Keratinocyte (primary cell): ENCODE results near the gene MMD2. TPM values are rescaled to one million over a fixed set of nuclear protein-coding genes. Genes with fewer than 3 reads are reported as not detected.
A peak's percentile ranks its signal among the peaks of the same experiment; 100 is the strongest.

Experiments
- DNase-seq: peaks from one replicate; pipeline ENCODE4 v3.0.0-alpha.2; 2011; ENCODE audit warnings: low read depth, missing footprints, low spot score
- FAIRE-seq: peaks from 2 replicates; lab custom pipeline; 2011; peaks lifted over from hg19 to GRCh38; lab: Jason Lieb, UNC
- H2AFZ ChIP-seq: 2 replicates; pipeline ENCODE4 v1.6.0; 2012; ENCODE audit warnings: low read length, control low read depth, inconsistent platforms; ENCODE audit not compliant: control insufficient read depth
- H3K27ac ChIP-seq: 2 replicates; pipeline ENCODE4 v1.5.1; 2011; ENCODE audit warnings: low read length; ENCODE audit not compliant: control insufficient read depth, insufficient read depth
- H3K27me3 ChIP-seq: 3 replicates; pipeline ENCODE4 v1.6.0; 2011; ENCODE audit warnings: low read length; ENCODE audit not compliant: control insufficient read depth, insufficient read depth; ENCODE audit errors: extremely low read depth
- H3K36me3 ChIP-seq, 2 experiments: 2 replicates in 1 of 2; 3 replicates in 1 of 2; pipeline ENCODE4 v1.5.1; 2011; ENCODE audit warnings: low read length in 2 of 2, mild to moderate bottlenecking in 1 of 2; ENCODE audit not compliant: control insufficient read depth in 2 of 2, insufficient read depth in 2 of 2; ENCODE audit errors: extremely low read depth in 1 of 2
- H3K4me1 ChIP-seq: 3 replicates; pipeline ENCODE4 v1.5.1; 2011; ENCODE audit warnings: low read length; ENCODE audit not compliant: control insufficient read depth, insufficient read depth; ENCODE audit errors: extremely low read depth
- H3K4me2 ChIP-seq: 3 replicates; pipeline ENCODE4 v1.6.0; 2011; ENCODE audit warnings: low read depth, low read length; ENCODE audit not compliant: control insufficient read depth, insufficient read depth; ENCODE audit errors: extremely low read depth
- H3K4me3 ChIP-seq, 3 experiments: fragments of 200-600 bp in 1 of 3; sonication (generic) in 1 of 3; 2 replicates in 2 of 3; 3 replicates in 1 of 3; pipeline ENCODE4 v1.5.1; 2011 to 2016; ENCODE audit warnings: low read length in 3 of 3, mild to moderate bottlenecking in 3 of 3, control low read depth in 2 of 3, inconsistent platforms in 1 of 3, low read depth in 1 of 3, mixed read lengths in 1 of 3, mixed run types in 1 of 3, moderate library complexity in 1 of 3; ENCODE audit not compliant: control insufficient read depth in 2 of 3, insufficient read depth in 2 of 3; ENCODE audit errors: extremely low read depth in 1 of 3
- H3K79me2 ChIP-seq: 2 replicates; pipeline ENCODE4 v1.6.0; 2012; ENCODE audit warnings: low read length; ENCODE audit not compliant: control insufficient read depth, insufficient read depth
- H3K9ac ChIP-seq: 3 replicates; pipeline ENCODE4 v1.6.0; 2011; ENCODE audit warnings: low read length; ENCODE audit not compliant: control insufficient read depth, insufficient read depth; ENCODE audit errors: extremely low read depth
- H3K9me1 ChIP-seq: 3 replicates; pipeline ENCODE4 v1.6.0; 2011; ENCODE audit warnings: low read length; ENCODE audit not compliant: control insufficient read depth, insufficient read depth; ENCODE audit errors: extremely low read depth
- H3K9me3 ChIP-seq: 2 replicates; pipeline ENCODE4 v1.5.1; 2012; ENCODE audit warnings: low read depth, low read length; ENCODE audit not compliant: control insufficient read depth
- H4K20me1 ChIP-seq: 3 replicates; pipeline ENCODE4 v1.6.0; 2011; ENCODE audit warnings: low read length; ENCODE audit not compliant: control insufficient read depth, insufficient read depth; ENCODE audit errors: extremely low read depth
- EZH2 ChIP-seq: IDR thresholded peaks from one replicate; pipeline ENCODE4 v1.6.1; 2012; ENCODE audit warnings: inconsistent platforms, mild to moderate bottlenecking, low read length, moderate library complexity
- dilution Hi-C: fragments of 300-500 bp; cut with MboI; formaldehyde crosslinking; loops from one replicate; pipeline ENCODE4 v1.7.0; 2020; ENCODE audit warnings: low sequenced_read_pairs; ENCODE audit not compliant: extremely low pct_ligation_motif_present
- polyA plus RNA-seq, 5 experiments: library from polyadenylated mRNA; depleted of rRNA in 3 of 5; stranded (reverse) in 3 of 5; stranded (forward) in 1 of 5; unstranded in 1 of 5; fragments of >200 nt; gene quantifications; 1 replicate in 1 of 5; 2 replicates in 3 of 5; 3 replicates in 1 of 5; pipeline versions ENCODE4 v1.2.1 to v1.2.3, GENCODE V29; 2011 to 2012; ENCODE audit warnings: missing spikeins in 2 of 5, low read depth in 1 of 5, low replicate concordance in 1 of 5
- TF ChIP-seq, protein P1 (sequence below), 3 experiments: IDR thresholded peaks in 1 of 3; conservative IDR thresholded peaks in 1 of 3; optimal IDR thresholded peaks in 1 of 3; 2 replicates in 2 of 3; 3 replicates in 1 of 3; pipeline versions ENCODE3 to v1.5.1; 2011; ENCODE audit warnings: low read length in 3 of 3, mild to moderate bottlenecking in 3 of 3, moderate library complexity in 2 of 3, control low read depth in 1 of 3, inconsistent platforms in 1 of 3; ENCODE audit not compliant: insufficient read depth in 2 of 3; ENCODE audit errors: extremely low read depth in 1 of 3

MMD2 gene
- polyA plus RNA-seq, 1 donor (not counting 4 experiments of a cell fraction or from before 2014, with no cell fraction given), result not detected

DNA sequence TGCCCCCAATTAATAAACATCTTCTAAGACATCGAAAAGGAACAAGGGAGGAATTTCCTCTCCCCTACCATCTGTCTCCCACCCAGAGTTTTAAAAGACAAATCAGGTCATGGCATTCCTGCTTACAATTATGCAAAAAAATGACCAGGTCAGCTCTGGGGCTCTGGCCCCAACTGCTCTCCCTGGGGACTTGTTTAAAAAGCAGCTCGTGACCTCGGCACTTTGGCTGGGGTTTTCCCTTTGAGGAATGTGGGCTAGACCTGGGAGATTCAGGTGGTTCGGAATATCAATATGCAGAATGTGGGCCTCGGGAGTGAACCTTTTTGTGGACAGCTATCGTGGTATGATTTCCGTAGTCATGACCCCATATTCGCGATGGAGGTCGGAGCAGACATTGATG lies 74.8 kb downstream of the MMD2 start:
- no peaks in the 10 kb centered on the region for H3K79me2 ChIP-seq
- H3K4me3 ChIP-seq, result no peak overlapping the region
- DNase-seq (no peak), FAIRE-seq (no peak)
- H3K36me3 ChIP-seq, result no peaks in the 10 kb centered on the region
- no peak overlapping the region for H3K4me2 ChIP-seq
- H3K9me1 ChIP-seq, result no peaks in the 10 kb centered on the region
- no peaks in the 10 kb centered on the region for H4K20me1 ChIP-seq
- no peaks in the 10 kb centered on the region for H3K9me3 ChIP-seq
- no peak overlapping the region for H3K27ac ChIP-seq
- H3K27me3 ChIP-seq, result peaks cover 31% of the 10 kb centered on the region
- peaks cover 5% of the 10 kb centered on the region for H3K4me1 ChIP-seq
- TF ChIP-seq, protein P1, sequence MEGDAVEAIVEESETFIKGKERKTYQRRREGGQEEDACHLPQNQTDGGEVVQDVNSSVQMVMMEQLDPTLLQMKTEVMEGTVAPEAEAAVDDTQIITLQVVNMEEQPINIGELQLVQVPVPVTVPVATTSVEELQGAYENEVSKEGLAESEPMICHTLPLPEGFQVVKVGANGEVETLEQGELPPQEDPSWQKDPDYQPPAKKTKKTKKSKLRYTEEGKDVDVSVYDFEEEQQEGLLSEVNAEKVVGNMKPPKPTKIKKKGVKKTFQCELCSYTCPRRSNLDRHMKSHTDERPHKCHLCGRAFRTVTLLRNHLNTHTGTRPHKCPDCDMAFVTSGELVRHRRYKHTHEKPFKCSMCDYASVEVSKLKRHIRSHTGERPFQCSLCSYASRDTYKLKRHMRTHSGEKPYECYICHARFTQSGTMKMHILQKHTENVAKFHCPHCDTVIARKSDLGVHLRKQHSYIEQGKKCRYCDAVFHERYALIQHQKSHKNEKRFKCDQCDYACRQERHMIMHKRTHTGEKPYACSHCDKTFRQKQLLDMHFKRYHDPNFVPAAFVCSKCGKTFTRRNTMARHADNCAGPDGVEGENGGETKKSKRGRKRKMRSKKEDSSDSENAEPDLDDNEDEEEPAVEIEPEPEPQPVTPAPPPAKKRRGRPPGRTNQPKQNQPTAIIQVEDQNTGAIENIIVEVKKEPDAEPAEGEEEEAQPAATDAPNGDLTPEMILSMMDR (optimal IDR thresholded peaks at IDR 0.05 in 1 of 3, IDR thresholded peaks at IDR 0.05 in 1 of 3, conservative IDR thresholded peaks at IDR 0.05 in 1 of 3; ENCODE audit: extremely low read depth in 1 of 3, insufficient read depth in 2 of 3, low read length in 3 of 3), result no peak
- TF ChIP-seq EZH2, result no peak
- dilution Hi-C loops, result no loop called here
- H3K9ac ChIP-seq, result no peak overlapping the region
- no peak overlapping the region for H2AFZ ChIP-seq

GRCh38 chr7:4883372-4884144 lies 75.4 kb downstream of the MMD2 start, which contains the start of gene RADIL:
TSS of gene RADIL (minus strand) at chr7:4883716. CDS start at chr7:4878139, 5,577 bp downstream.
- Histone ChIP-seq H3K4me2 (peak within 1 kb of the TSS; percentile 33), H3K79me2 (no peaks in the 10 kb centered on the region), H4K20me1 (no peaks in the 10 kb centered on the region), H3K9ac (no peak within 1 kb of the TSS), H2AFZ (no peak within 1 kb of the TSS), H3K4me1 (peaks cover 5% of the 10 kb centered on the region), H3K9me1 (no peaks in the 10 kb centered on the region), H3K27ac (no peak within 1 kb of the TSS), H3K4me3 (peak within 1 kb of the TSS in 1 of 3 experiments; percentile 7), H3K9me3 (no peaks in the 10 kb centered on the region), H3K36me3 (no peaks in the 10 kb centered on the region), H3K27me3 (peaks cover 36% of the 10 kb centered on the region)
- no peak for FAIRE-seq
- TF ChIP-seq, protein P1 (optimal IDR thresholded peaks at IDR 0.05 in 1 of 3, IDR thresholded peaks at IDR 0.05 in 1 of 3, conservative IDR thresholded peaks at IDR 0.05 in 1 of 3; ENCODE audit: extremely low read depth in 1 of 3, insufficient read depth in 2 of 3, low read length in 3 of 3), result peak; percentile 35 to 81 (median 64)
- no peak for TF ChIP-seq EZH2
- dilution Hi-C loops, result no loop called here
- peak; percentile 11 for DNase-seq
